H1 (cell line): ENCODE data around the gene SLC35G4. TPM values are rescaled to one million over a fixed set of nuclear protein-coding genes. Genes with fewer than 3 reads are reported as not detected.

Source experiments
- CTCF ChIA-PET: fragments of 300-600 bp; sonication (Branson Sonifier 250); formaldehyde crosslinking; loops from one replicate; lab custom pipeline; 2021; ENCODE audit not compliant: partially characterized antibody; lab: Charles Lee
- POLR2A ChIA-PET: fragments of 300-600 bp; sonication (Branson Sonifier 250); formaldehyde crosslinking; loops from one replicate; lab custom pipeline; 2021; ENCODE audit warnings: inconsistent platforms; ENCODE audit not compliant: partially characterized antibody; lab: Charles Lee
- DNase-seq, 2 experiments: peaks; one replicate each; pipeline versions ENCODE4 v3.0.0 to v3.0.0-alpha.2; 2010 to 2022; ENCODE audit warnings: low spot score in 2 of 2, low read depth in 1 of 2, mixed read lengths in 1 of 2
- FAIRE-seq: peaks from 2 replicates; lab custom pipeline; 2011; peaks lifted over from hg19 to GRCh38; lab: Jason Lieb, UNC
- H2AFZ ChIP-seq: 2 replicates; pipeline ENCODE4 v1.8.1; 2012; ENCODE audit warnings: low read length, inconsistent platforms
- H2AK5ac ChIP-seq: 2 replicates; pipeline ENCODE4 v1.6.1; 2013; ENCODE audit warnings: low read depth, low read length
- H2BK120ac ChIP-seq: replicated peaks from 2 replicates; pipeline ENCODE3; 2013; ENCODE audit warnings: low read depth, low read length, inconsistent platforms
- H2BK12ac ChIP-seq: 2 replicates; pipeline ENCODE4 v1.6.1; 2013; ENCODE audit warnings: low read depth, low read length
- H2BK15ac ChIP-seq: 2 replicates; pipeline ENCODE4 v1.6.1; 2013; ENCODE audit warnings: low read length
- H2BK20ac ChIP-seq: 2 replicates; pipeline ENCODE4 v1.6.1; 2013; ENCODE audit warnings: low read length
- H2BK5ac ChIP-seq: 2 replicates; pipeline ENCODE4 v1.6.1; 2013; ENCODE audit warnings: low read depth, low read length
- H3K14ac ChIP-seq: 2 replicates; pipeline ENCODE4 v1.6.1; 2013; ENCODE audit warnings: inconsistent platforms; ENCODE audit not compliant: insufficient read length
- H3K18ac ChIP-seq: 2 replicates; pipeline ENCODE4 v1.6.1; 2013; ENCODE audit warnings: low read length; ENCODE audit errors: extremely low read depth
- H3K23ac ChIP-seq: 2 replicates; pipeline ENCODE4 v1.6.1; 2013; ENCODE audit warnings: inconsistent platforms; ENCODE audit not compliant: insufficient read length
- H3K23me2 ChIP-seq: 2 replicates; pipeline ENCODE4 v1.6.1; 2013; ENCODE audit warnings: low read depth, low read length
- H3K27ac ChIP-seq: 2 replicates; pipeline ENCODE4 v1.6.1; 2011; ENCODE audit warnings: low read depth, low read length, inconsistent platforms
- H3K27me3 ChIP-seq, 4 experiments: replicated peaks in 1 of 4; 1 replicate in 1 of 4; 2 replicates in 3 of 4; pipeline versions ENCODE4 v1.6.1 to v1.8.1; 2011 to 2013; ENCODE audit warnings: low read length in 3 of 4, mild to moderate bottlenecking in 3 of 4, inconsistent platforms in 2 of 4, mixed read lengths in 2 of 4, moderate library complexity in 1 of 4; ENCODE audit not compliant: control insufficient read depth in 3 of 4, insufficient read depth in 3 of 4; ENCODE audit errors: extremely low read depth in 1 of 4
- H3K36me3 ChIP-seq, 4 experiments: 2 replicates each; pipeline versions ENCODE4 v1.6.1 to v1.8.1; 2011 to 2013; ENCODE audit warnings: mild to moderate bottlenecking in 4 of 4, low read length in 3 of 4, moderate library complexity in 2 of 4, control low read depth in 1 of 4, inconsistent platforms in 1 of 4; ENCODE audit not compliant: insufficient read depth in 4 of 4, control insufficient read depth in 2 of 4
- H3K4ac ChIP-seq: replicated peaks from 2 replicates; pipeline ENCODE3; 2013; ENCODE audit warnings: low read length, low read depth, mixed read lengths, inconsistent platforms; ENCODE audit not compliant: insufficient read length
- H3K4me1 ChIP-seq, 4 experiments: replicated peaks in 1 of 4; 1 replicate in 1 of 4; 2 replicates in 3 of 4; pipeline versions ENCODE4 v1.6.1 to v1.8.1; 2011 to 2013; ENCODE audit warnings: low read length in 3 of 4, inconsistent platforms in 2 of 4, mixed read lengths in 1 of 4; ENCODE audit not compliant: insufficient read depth in 4 of 4, control insufficient read depth in 3 of 4
- H3K4me2 ChIP-seq, 2 experiments: 2 replicates each; pipeline versions ENCODE4 v1.6.1 to v1.8.1; 2011 to 2013; ENCODE audit warnings: low read depth in 2 of 2, low read length in 2 of 2, control low read depth in 1 of 2, inconsistent platforms in 1 of 2, mild to moderate bottlenecking in 1 of 2; ENCODE audit not compliant: insufficient read depth in 1 of 2
- H3K4me3 ChIP-seq, 4 experiments: fragments of 200-600, 300-600 bp in 1 of 4; sonication (generic), shearing (Covaris generic), sonication (Bioruptor Twin) in 1 of 4; 2 replicates each; pipeline versions ENCODE4 v1.5.1 to v1.8.1; 2011 to 2016; ENCODE audit warnings: low read length in 4 of 4, low read depth in 3 of 4, control low read depth in 2 of 4, inconsistent platforms in 2 of 4, mild to moderate bottlenecking in 2 of 4, mixed read lengths in 1 of 4, moderate library complexity in 1 of 4; ENCODE audit not compliant: insufficient read depth in 2 of 4; ENCODE audit errors: extremely low read depth in 1 of 4
- H3K56ac ChIP-seq: replicated peaks from 2 replicates; pipeline ENCODE3; 2013; ENCODE audit warnings: low read depth, mild to moderate bottlenecking, mixed read lengths, low read length, inconsistent platforms; ENCODE audit not compliant: insufficient read length
- H3K79me1 ChIP-seq: 2 replicates; pipeline ENCODE4 v1.6.1; 2013; ENCODE audit warnings: low read depth, low read length, control low read depth
- H3K79me2 ChIP-seq, 2 experiments: 2 replicates each; pipeline versions ENCODE4 v1.6.1 to v1.8.1; 2012 to 2013; ENCODE audit warnings: low read length in 2 of 2, mild to moderate bottlenecking in 2 of 2, inconsistent platforms in 1 of 2; ENCODE audit not compliant: insufficient read depth in 2 of 2, control insufficient read depth in 1 of 2
- H3K9ac ChIP-seq, 4 experiments: replicated peaks in 1 of 4; 1 replicate in 1 of 4; 2 replicates in 3 of 4; pipeline versions ENCODE4 v1.6.1 to v1.8.1; 2011 to 2013; ENCODE audit warnings: low read depth in 3 of 4, low read length in 3 of 4, control low read depth in 2 of 4, mild to moderate bottlenecking in 2 of 4, moderate library complexity in 2 of 4, inconsistent platforms in 1 of 4; ENCODE audit errors: extremely low read depth in 1 of 4
- H3K9me3 ChIP-seq, 2 experiments: 2 replicates each; pipeline versions ENCODE4 v1.6.1 to v1.8.1; 2012 to 2013; ENCODE audit warnings: mild to moderate bottlenecking in 2 of 2, moderate library complexity in 2 of 2, control low read depth in 1 of 2, inconsistent platforms in 1 of 2, low read depth in 1 of 2, low read length in 1 of 2, mixed read lengths in 1 of 2; ENCODE audit not compliant: insufficient read depth in 2 of 2
- H4K20me1 ChIP-seq, 2 experiments: replicated peaks in 1 of 2; 2 replicates each; pipeline versions ENCODE3 to v1.8.1; 2011 to 2013; ENCODE audit warnings: inconsistent platforms in 2 of 2, low read length in 2 of 2, mild to moderate bottlenecking in 1 of 2; ENCODE audit not compliant: insufficient read depth in 2 of 2, control insufficient read depth in 1 of 2
- H4K5ac ChIP-seq: 2 replicates; pipeline ENCODE4 v1.6.1; 2013; ENCODE audit warnings: low read length, low read depth, mixed read lengths, inconsistent platforms; ENCODE audit not compliant: insufficient read length
- H4K8ac ChIP-seq: 2 replicates; pipeline ENCODE4 v1.8.0; 2013; ENCODE audit warnings: mild to moderate bottlenecking, moderate library complexity, low read length, inconsistent platforms; ENCODE audit not compliant: insufficient read depth; ENCODE audit errors: extremely low read depth
- H4K91ac ChIP-seq: replicated peaks from 2 replicates; pipeline ENCODE3; 2013; ENCODE audit warnings: low read length, mixed read lengths, inconsistent platforms; ENCODE audit not compliant: insufficient read length
- CHD1 ChIP-seq: IDR thresholded peaks from 2 replicates; pipeline ENCODE4 v1.6.1; 2012; ENCODE audit warnings: low read depth, low read length, improper control_type of control experiment
- NRF1 ChIP-seq: IDR thresholded peaks from 2 replicates; pipeline ENCODE4 v1.6.1; 2011; ENCODE audit warnings: mild to moderate bottlenecking, low read depth, low read length, improper control_type of control experiment
- PHF8 ChIP-seq: fragments of 200-600 bp; sonication (generic); conservative IDR thresholded peaks from 2 replicates; pipeline ENCODE4 v1.7.1; 2012; ENCODE audit warnings: low read depth, mild to moderate bottlenecking, inconsistent platforms, low read length, moderate library complexity
- SAP30 ChIP-seq: fragments of 300-600 bp; sonication (generic); IDR thresholded peaks from 2 replicates; pipeline ENCODE4 v1.7.1; 2012; ENCODE audit warnings: low read length, moderate library complexity, mild to moderate bottlenecking, inconsistent platforms; ENCODE audit not compliant: insufficient read depth, insufficient replicate concordance
- SP1 ChIP-seq: IDR thresholded peaks from 2 replicates; pipeline ENCODE4 v1.6.1; 2011; ENCODE audit warnings: low read depth, low read length
- TBP ChIP-seq: IDR thresholded peaks from 2 replicates; pipeline ENCODE4 v1.6.1; 2011; ENCODE audit warnings: low read depth, low read length, improper control_type of control experiment
- TEAD4 ChIP-seq: IDR thresholded peaks from 2 replicates; pipeline ENCODE4 v1.6.1; 2012; ENCODE audit warnings: low read depth, low read length, inconsistent platforms, mixed read lengths
- ZNF274 ChIP-seq: IDR thresholded peaks from 2 replicates; pipeline ENCODE4 v1.7.0; 2012; ENCODE audit warnings: low read length, borderline replicate concordance; ENCODE audit errors: extremely low read depth
- WGBS, 2 experiments: shearing (Covaris generic) in 1 of 2; methylation state at CpG; one replicate each; pipeline versions ENCODE4 v1.1.6 to v1.1.7; 2013 to 2015; ENCODE audit warnings: low lambda C conversion rate in 2 of 2, mixed read lengths in 2 of 2, inconsistent platforms in 1 of 2, low coverage in 1 of 2, missing lambda C conversion rate in 1 of 2; ENCODE audit not compliant: insufficient replicate concordance in 2 of 2, insufficient coverage in 1 of 2, insufficient read length in 1 of 2; ENCODE audit errors: extremely low coverage in 1 of 2, missing lambda C conversion rate in 1 of 2; 5-methylcytosine and 5-hydroxymethylcytosine counted together
- polyA plus RNA-seq, 7 experiments: library from polyadenylated mRNA; depleted of rRNA in 3 of 7; stranded (reverse) in 5 of 7; unstranded in 2 of 7; fragments of >200 nt in 5 of 7; fragments of 200-250 nt in 2 of 7; gene quantifications; 1 replicate in 5 of 7; 2 replicates in 1 of 7; 4 replicates in 1 of 7; pipeline versions ENCODE4 v1.2.1 to v1.2.3, GENCODE V29; 2011 to 2013; ENCODE audit warnings: missing spikeins in 2 of 7, mixed read lengths in 2 of 7
- total RNA-seq: library from RNA; stranded (reverse); fragmentation: NEBNext Ultra II Directional; extraction: Animal tissue kit (Norgen Biotek cat#: 25700); gene quantifications from 2 replicates; pipeline ENCODE4 v1.2.1, GENCODE V29; 2021

The SLC35G4 gene
- total and polyA plus RNA-seq, 2 of the 8 experiments (the other 6 are each of a cell fraction or from before 2014, with no cell fraction given) = not detected

- WGBS, 2 experiments = 80% methylated on average over 5 of the region's 5 CpGs; no CpG with 5 or more reads in 1 of the 2 experiments
- Histone ChIP-seq H3K9me3 (no peaks in the 10 kb centered on the region), H2BK120ac (no peak overlapping the region), H2AFZ (no peak overlapping the region), H3K4ac (no peak overlapping the region), H3K14ac (no peak overlapping the region), H4K20me1 (no peaks in the 10 kb centered on the region), H3K27me3 (no peaks in the 10 kb centered on the region), H3K23ac (no peak overlapping the region), H2BK15ac (no peak overlapping the region), H3K36me3 (no peaks in the 10 kb centered on the region), H3K4me3 (no peak overlapping the region), H3K23me2 (no peaks in the 10 kb centered on the region), H3K79me2 (no peaks in the 10 kb centered on the region), H2BK5ac (no peak overlapping the region), H3K4me1 (no peaks in the 10 kb centered on the region; a peak in 1 of 7 replicates), H3K56ac (no peak overlapping the region), H3K79me1 (no peaks in the 10 kb centered on the region), H3K4me2 (no peak overlapping the region), H2BK12ac (no peak overlapping the region), H4K91ac (no peak overlapping the region), H3K27ac (no peak overlapping the region), H3K18ac (no peak overlapping the region), H2AK5ac (no peak overlapping the region), H4K8ac (no peak overlapping the region; the same call in none of the 2 replicates), H4K5ac (no peak overlapping the region)
- DNase-seq (no peak), FAIRE-seq (no peak)
- CTCF ChIA-PET = interaction anchor here (0.8 to 1.3 kb wide), 3 partner anchors 13 to 48 kb away, joined by 3 to 6 read pairs (median 4); no protein-coding TSS in a partner anchor
- POLR2A ChIA-PET = no interaction called here
- TF ChIP-seq PHF8 (no peak), CHD1 (no peak), SP1 (no peak), NRF1 (no peak), TBP (no peak), ZNF274 (no peak), TEAD4 (no peak), SAP30 (no peak)
- TF ChIP-seq, all 59 proteins: peak for 0
- no peak overlapping the region for H2BK20ac ChIP-seq
- H3K9ac ChIP-seq = no peak overlapping the region
Observed at GRCh38 chr18:11566236-11566965, 43.0 kb upstream of the SLC35G4 start.
